Neutrophil (primary cell): ENCODE data around the gene FBN1.

Experiments used
- H3K27ac ChIP-seq: fragments of 200-600 bp; sonication (generic); 2 replicates; pipeline ENCODE4 v1.5.1; 2016; ENCODE audit warnings: mild to moderate bottlenecking, moderate library complexity
- H3K27me3 ChIP-seq: fragments of 200-600 bp; sonication (generic); 2 replicates; pipeline ENCODE4 v1.6.0; 2016; ENCODE audit warnings: mild to moderate bottlenecking
- H3K36me3 ChIP-seq: fragments of 200-600 bp; sonication (generic); 2 replicates; pipeline ENCODE4 v1.5.1; 2017
- H3K4me1 ChIP-seq, 2 experiments: fragments of 200-600 bp in 1 of 2; sonication (generic) in 1 of 2; 1 replicate in 1 of 2; 2 replicates in 1 of 2; pipeline versions ENCODE4 v1.5.1 to v1.6.1; 2013 to 2016; ENCODE audit warnings: low read depth in 1 of 2, low read length in 1 of 2, mild to moderate bottlenecking in 1 of 2, moderate library complexity in 1 of 2; ENCODE audit not compliant: control insufficient read depth in 1 of 2, insufficient read depth in 1 of 2
- H3K4me3 ChIP-seq, 2 experiments: fragments of 200-600 bp in 1 of 2; sonication (generic) in 1 of 2; 1 replicate in 1 of 2; 2 replicates in 1 of 2; pipeline ENCODE4 v1.5.1; 2013 to 2016; ENCODE audit warnings: low read depth in 1 of 2, low read length in 1 of 2, mild to moderate bottlenecking in 1 of 2, moderate library complexity in 1 of 2
- H3K9me3 ChIP-seq: fragments of 200-600 bp; sonication (generic); 2 replicates; pipeline ENCODE4 v1.5.1; 2016
- CTCF ChIP-seq: fragments of 200-600 bp; sonication (generic); IDR thresholded peaks from 2 replicates; pipeline ENCODE4 v1.5.1; 2016; ENCODE audit warnings: antibody characterized with exemption

FBN1 gene

GRCh38 chr15:48408327-48408726 lies 237.2 kb downstream of the FBN1 start:
- Histone ChIP-seq H3K9me3 (no peaks in the 10 kb centered on the region), H3K27ac (no peak overlapping the region), H3K36me3 (peaks cover 40% of the 10 kb centered on the region), H3K4me3 (no peak overlapping the region), H3K27me3 (no peaks in the 10 kb centered on the region), H3K4me1 (peaks cover 0 to 3% of the 10 kb centered on the region in 2 experiments)
- TF ChIP-seq CTCF, result no peak

- peaks cover 33% of the 10 kb centered on the region for H3K36me3 ChIP-seq
- no peaks in the 10 kb centered on the region for H3K9me3 ChIP-seq
- no peak overlapping the region for H3K27ac ChIP-seq
- H3K4me3 ChIP-seq, result no peak overlapping the region
- H3K4me1 ChIP-seq, result peaks cover 0 to 3% of the 10 kb centered on the region in 2 experiments
- no peak for TF ChIP-seq CTCF
- H3K27me3 ChIP-seq, result no peaks in the 10 kb centered on the region
Observed at GRCh38 chr15:48407646-48408045, 237.9 kb downstream of the FBN1 start.

- Histone ChIP-seq H3K27ac (no peak overlapping the region), H3K4me3 (no peak overlapping the region), H3K36me3 (peaks cover 26% of the 10 kb centered on the region), H3K4me1 (peaks cover 0 to 3% of the 10 kb centered on the region in 2 experiments), H3K9me3 (no peaks in the 10 kb centered on the region), H3K27me3 (no peaks in the 10 kb centered on the region)
- TF ChIP-seq CTCF, result no peak
Observed at GRCh38 chr15:48406911-48407310, 238.6 kb downstream of the FBN1 start.

GRCh38 chr15:48406266-48406891 lies 239.1 kb downstream of the FBN1 start:
- H3K36me3 ChIP-seq, result peaks cover 20% of the 10 kb centered on the region
- no peaks in the 10 kb centered on the region for H3K27me3 ChIP-seq
- H3K27ac ChIP-seq, result no peak overlapping the region
- TF ChIP-seq CTCF, result no peak
- no peak overlapping the region for H3K4me3 ChIP-seq
- no peaks in the 10 kb centered on the region for H3K9me3 ChIP-seq
- H3K4me1 ChIP-seq, result peaks cover 0 to 3% of the 10 kb centered on the region in 2 experiments

GRCh38 chr15:48402427-48403177 lies 242.9 kb downstream of the FBN1 start:
- no peak for TF ChIP-seq CTCF
- no peaks in the 10 kb centered on the region for H3K36me3 ChIP-seq

More at GRCh38 chr15:48402427-48403177, 242.9 kb downstream of the FBN1 start:
- no peaks in the 10 kb centered on the region for H3K9me3 ChIP-seq
- H3K27ac ChIP-seq, result no peak overlapping the region
- H3K27me3 ChIP-seq, result no peaks in the 10 kb centered on the region
- no peaks in the 10 kb centered on the region for H3K4me1 ChIP-seq
- H3K4me3 ChIP-seq, result no peak overlapping the region
